SU-DHL-6 (cell line): Measurements from ENCODE around the gene ZC3H8.

ENCODE experiments used
- H2AFZ ChIP-seq: fragments of 200-600 bp; sonication (generic); 2 replicates; pipeline ENCODE4 v1.6.1; 2014; ENCODE audit warnings: low read depth, mild to moderate bottlenecking, moderate library complexity, mixed read lengths, antibody characterized with exemption, low read length; ENCODE audit not compliant: severe bottlenecking
- H3F3A ChIP-seq: fragments of 200-600 bp; shearing (Covaris generic); 2 replicates; pipeline ENCODE4 v1.6.0; 2016; ENCODE audit warnings: antibody characterized with exemption, mild to moderate bottlenecking; ENCODE audit not compliant: insufficient read depth
- H3K27ac ChIP-seq: fragments of 200-600 bp; sonication (generic); 2 replicates; pipeline ENCODE4 v1.5.1; 2016; ENCODE audit warnings: low read depth, mild to moderate bottlenecking, low read length, moderate library complexity, mixed read lengths
- H3K27me3 ChIP-seq: fragments of 200-600 bp; sonication (generic), shearing (Covaris generic); 2 replicates; pipeline ENCODE4 v1.6.0; 2014; ENCODE audit warnings: mild to moderate bottlenecking, low read length
- H3K36me3 ChIP-seq: fragments of 200-600 bp; sonication (generic); 2 replicates; pipeline ENCODE4 v1.6.1; 2014; ENCODE audit warnings: mild to moderate bottlenecking, low read length, mixed read lengths
- H3K4me2 ChIP-seq: fragments of 300-600, 200-600 bp; shearing (Covaris generic), sonication (generic); 2 replicates; pipeline ENCODE4 v1.6.0; 2014; ENCODE audit warnings: low read length, low read depth, mild to moderate bottlenecking; ENCODE audit not compliant: poor library complexity, severe bottlenecking
- H3K4me3 ChIP-seq: fragments of 200-600 bp; sonication (generic); 2 replicates; pipeline ENCODE4 v1.5.1; 2014; ENCODE audit warnings: antibody characterized with exemption, low read length, mild to moderate bottlenecking, mixed read lengths; ENCODE audit not compliant: insufficient read depth, poor library complexity, severe bottlenecking
- H3K79me2 ChIP-seq: fragments of 200-600 bp; sonication (generic); 2 replicates; pipeline ENCODE4 v1.6.1; 2014; ENCODE audit warnings: mild to moderate bottlenecking, low read length, moderate library complexity; ENCODE audit not compliant: insufficient read depth
- H3K9ac ChIP-seq: fragments of 200-600 bp; sonication (generic); 2 replicates; pipeline ENCODE4 v1.7.0; 2014; ENCODE audit warnings: mild to moderate bottlenecking, low read length
- H3K9me2 ChIP-seq: fragments of 200-600 bp; sonication (generic); replicated peaks from 2 replicates; pipeline ENCODE4 v1.6.1; 2014; ENCODE audit warnings: low read length; ENCODE audit not compliant: insufficient read depth
- H3K9me3 ChIP-seq: fragments of 200-600 bp; sonication (generic); 2 replicates; pipeline ENCODE4 v1.6.1; 2014; ENCODE audit warnings: low read length, mixed read lengths; ENCODE audit not compliant: insufficient read depth
- H4K20me1 ChIP-seq: fragments of 200-600 bp; sonication (generic); 2 replicates; pipeline ENCODE4 v1.6.1; 2014; ENCODE audit warnings: low read depth, mild to moderate bottlenecking, antibody characterized with exemption, low read length, moderate library complexity, mixed read lengths
- CTCF ChIP-seq: fragments of 200-600 bp; sonication (generic); IDR thresholded peaks from one replicate; pipeline ENCODE4 v1.5.1; 2017; ENCODE audit warnings: antibody characterized with exemption, mild to moderate bottlenecking, low read length, moderate library complexity; ENCODE audit not compliant: insufficient read depth, poor library complexity, severe bottlenecking
- EZH2phosphoT487 ChIP-seq: fragments of 200-600 bp; sonication (generic), shearing (Covaris generic); conservative IDR thresholded peaks from 2 replicates; pipeline ENCODE4 v1.6.1; 2018; ENCODE audit warnings: mild to moderate bottlenecking, antibody characterized with exemption, low read length, moderate library complexity, mixed read lengths

The ZC3H8 gene

DNA sequence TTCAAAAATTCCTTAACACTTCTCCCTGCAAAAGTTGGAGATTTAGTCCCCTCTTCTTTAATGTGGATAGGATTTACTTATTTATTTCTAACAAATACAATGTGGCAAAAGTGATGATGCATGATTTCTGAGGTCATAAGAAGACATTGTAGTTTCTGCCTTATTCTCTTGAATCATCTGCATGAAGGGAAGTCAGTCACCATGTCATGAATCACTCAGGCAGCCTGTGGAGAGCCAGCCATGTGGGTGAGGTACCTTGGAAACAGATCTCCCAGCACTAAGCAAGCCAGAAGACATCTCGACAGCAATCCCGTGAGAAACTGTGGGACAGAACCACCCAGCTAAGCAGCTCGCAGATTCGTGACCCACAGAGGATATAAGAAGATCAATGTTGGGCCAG, 2.7 kb upstream of the ZC3H8 start:
- no peak overlapping the region for H2AFZ ChIP-seq
- TF ChIP-seq CTCF, result no peak
- no peak for TF ChIP-seq EZH2phosphoT487
- H3K79me2 ChIP-seq, result peaks cover 21% of the 10 kb centered on the region
- H4K20me1 ChIP-seq, result no peaks in the 10 kb centered on the region
- no peak overlapping the region for H3K9ac ChIP-seq
- no peak overlapping the region for H3K4me3 ChIP-seq
- no peak overlapping the region for H3K27ac ChIP-seq
- H3K4me2 ChIP-seq, result no peak overlapping the region
- H3K27me3 ChIP-seq, result peaks cover under 1% of the 10 kb centered on the region; the same call in 1 of the 2 replicates
- H3K36me3 ChIP-seq, result peaks cover under 1% of the 10 kb centered on the region; the same call in 1 of the 2 replicates
- no peaks in the 10 kb centered on the region for H3K9me2 ChIP-seq
- peaks cover 6% of the 10 kb centered on the region; the same call in 1 of the 2 replicates for H3K9me3 ChIP-seq
- no peaks in the 10 kb centered on the region for H3F3A ChIP-seq

DNA sequence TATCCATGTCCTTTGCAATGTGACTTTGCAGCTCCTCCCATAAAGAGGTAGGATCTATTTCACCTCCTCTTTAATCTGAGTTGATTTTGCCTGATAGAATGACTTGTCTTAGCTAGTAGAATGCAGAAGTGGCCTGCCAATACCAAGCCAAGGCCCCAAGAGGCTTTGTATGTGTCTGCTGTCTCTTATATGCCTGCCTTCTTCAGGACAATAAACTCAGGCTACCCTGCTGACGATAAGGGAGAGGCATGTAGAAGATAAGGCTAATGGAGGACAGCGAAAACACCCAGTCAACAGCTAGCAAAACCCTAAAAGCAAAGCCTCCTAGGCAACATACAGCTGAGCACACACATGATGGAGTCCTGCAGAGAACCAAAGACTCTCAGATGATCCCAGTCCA, 1.8 kb upstream of the ZC3H8 start:
- H3K27me3 ChIP-seq, result no peaks in the 10 kb centered on the region
- no peak for TF ChIP-seq EZH2phosphoT487
- no peak for TF ChIP-seq CTCF
- H3K9me3 ChIP-seq, result no peaks in the 10 kb centered on the region
- H4K20me1 ChIP-seq, result no peaks in the 10 kb centered on the region
- no peak overlapping the region for H3K4me2 ChIP-seq
- no peak overlapping the region for H2AFZ ChIP-seq
- no peak overlapping the region for H3K4me3 ChIP-seq
- no peaks in the 10 kb centered on the region for H3K9me2 ChIP-seq
- H3F3A ChIP-seq, result no peaks in the 10 kb centered on the region
- no peaks in the 10 kb centered on the region for H3K36me3 ChIP-seq
- no peak overlapping the region for H3K9ac ChIP-seq
- no peak overlapping the region for H3K27ac ChIP-seq
- H3K79me2 ChIP-seq, result peaks cover 30% of the 10 kb centered on the region

DNA sequence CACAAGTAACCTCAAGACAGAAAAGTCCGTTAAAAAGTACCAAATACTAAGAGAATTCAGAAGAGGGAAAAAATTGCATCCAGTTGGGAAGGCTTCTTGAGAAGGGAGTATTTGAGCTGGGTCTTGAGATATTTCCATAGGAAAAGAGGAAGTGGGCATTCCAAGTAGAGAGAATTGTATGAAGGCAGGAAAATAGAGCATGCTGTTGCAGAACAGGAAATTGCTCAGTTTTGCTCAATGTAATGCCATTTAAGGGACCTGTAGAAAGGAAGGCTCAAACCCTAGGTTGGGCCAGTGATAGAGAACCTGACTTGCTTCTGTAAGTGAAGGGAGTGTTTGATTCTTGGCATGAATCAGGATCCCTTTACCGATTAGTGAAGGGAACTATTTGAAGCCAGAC, 1.0 kb upstream of the ZC3H8 start:
- peaks cover 38% of the 10 kb centered on the region for H3K79me2 ChIP-seq
- no peak for TF ChIP-seq EZH2phosphoT487
- no peaks in the 10 kb centered on the region for H3K36me3 ChIP-seq
- no peak overlapping the region for H2AFZ ChIP-seq
- no peaks in the 10 kb centered on the region for H3F3A ChIP-seq
- no peaks in the 10 kb centered on the region for H4K20me1 ChIP-seq
- H3K27me3 ChIP-seq, result no peaks in the 10 kb centered on the region
- H3K9me3 ChIP-seq, result no peaks in the 10 kb centered on the region
- no peaks in the 10 kb centered on the region for H3K9me2 ChIP-seq
- H3K4me3 ChIP-seq, result no peak overlapping the region
- 0 out of 2 replicates have a peak overlapping the region, but pooled peaks have one; percentile 81 for H3K9ac ChIP-seq
- H3K27ac ChIP-seq, result no peak overlapping the region
- peak overlapping the region; percentile 88 for H3K4me2 ChIP-seq

DNA sequence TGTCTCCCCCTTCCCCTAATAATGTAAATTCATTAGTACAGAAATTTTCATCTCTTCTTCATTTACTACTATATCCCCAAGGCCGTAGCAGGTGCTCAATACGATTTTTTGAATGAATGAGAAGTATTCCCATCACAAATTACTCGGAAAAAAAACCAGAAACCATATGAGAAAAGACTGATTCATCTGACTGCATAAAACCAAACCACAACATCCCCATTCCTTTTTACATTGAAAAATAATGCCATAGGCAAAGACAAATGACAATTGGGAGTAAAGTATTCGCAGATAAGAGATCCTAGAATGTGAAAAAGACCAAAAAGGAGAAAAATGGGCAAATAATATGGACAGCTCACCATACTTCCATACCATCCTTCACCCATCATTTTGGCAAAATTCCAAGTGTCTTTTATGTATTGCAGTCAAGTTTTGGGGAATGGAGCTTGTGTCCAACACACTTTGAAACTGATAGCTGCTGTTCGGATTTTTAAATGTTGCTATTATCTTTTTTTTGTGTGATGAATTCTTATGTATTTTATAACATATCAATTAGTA, 1.5 kb downstream of the ZC3H8 start:
- H3F3A ChIP-seq, result no peaks in the 10 kb centered on the region
- H3K27me3 ChIP-seq, result no peaks in the 10 kb centered on the region
- no peaks in the 10 kb centered on the region for H3K9me2 ChIP-seq
- peaks cover 48% of the 10 kb centered on the region for H3K79me2 ChIP-seq
- no peaks in the 10 kb centered on the region for H3K9me3 ChIP-seq
- H2AFZ ChIP-seq, result no peak overlapping the region
- H3K36me3 ChIP-seq, result peaks cover 5% of the 10 kb centered on the region
- no peak overlapping the region for H3K27ac ChIP-seq
- H3K4me3 ChIP-seq, result peak overlapping the region; percentile 82
- TF ChIP-seq EZH2phosphoT487 (no peak), CTCF (no peak)
- H4K20me1 ChIP-seq, result no peaks in the 10 kb centered on the region
- peak overlapping the region; percentile 88 for H3K4me2 ChIP-seq
- H3K9ac ChIP-seq, result peak overlapping the region; percentile 81; the same call in 1 of the 2 replicates
